Measurements from ENCODE around the gene SLC25A51. TPM values are rescaled to one million over a fixed set of nuclear protein-coding genes. Genes with fewer than 3 reads are reported as not detected.

Gene SLC25A51
- polyA plus RNA-seq, 1 donor (not counting 4 experiments of a cell fraction or from before 2014, with no cell fraction given), result 22.2 TPM

DNA sequence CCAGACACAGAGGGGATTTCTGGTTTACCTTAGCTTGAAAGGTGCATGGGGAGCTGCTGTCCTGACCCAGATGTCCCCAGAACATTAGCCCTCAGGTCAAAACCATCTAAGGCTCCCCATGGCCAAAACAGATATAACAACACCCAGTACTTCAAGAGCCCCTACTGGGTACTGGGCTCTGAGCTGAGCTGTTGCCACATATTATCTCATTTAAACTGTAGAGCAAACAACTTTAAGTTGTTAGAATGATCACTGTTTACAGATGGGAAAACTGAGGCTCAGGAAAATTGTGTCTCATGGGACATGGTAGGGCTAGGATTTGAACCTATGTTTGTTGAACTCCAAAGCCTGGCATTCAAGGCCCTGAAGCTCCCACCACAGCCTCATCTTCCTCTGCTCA lies 20.6 kb upstream of the SLC25A51 start:
- no peak for DNase-seq (ENCODE audit: low read depth, low spot score)
- H4K20me1 ChIP-seq (ENCODE audit: control insufficient read depth, extremely low read depth, insufficient read depth, low read length), result no peaks in the 10 kb centered on the region
- no peak overlapping the region for H2AFZ ChIP-seq (ENCODE audit: control insufficient read depth, low read length)
- no peak overlapping the region for H3K4me3 ChIP-seq (ENCODE audit: control insufficient read depth in 2 of 3, extremely low read depth in 1 of 3, insufficient read depth in 2 of 3, low read depth in 1 of 3, low read length in 3 of 3)
- no peaks in the 10 kb centered on the region for H3K27me3 ChIP-seq (ENCODE audit: control insufficient read depth, extremely low read depth, insufficient read depth, low read length)
- peaks cover 20% of the 10 kb centered on the region for H3K79me2 ChIP-seq (ENCODE audit: control insufficient read depth, insufficient read depth, low read length)
- no peaks in the 10 kb centered on the region for H3K9me3 ChIP-seq (ENCODE audit: control insufficient read depth, low read depth, low read length)
- peaks cover 10 to 15% of the 10 kb centered on the region in 2 experiments for H3K36me3 ChIP-seq (ENCODE audit: control insufficient read depth in 2 of 2, extremely low read depth in 1 of 2, insufficient read depth in 2 of 2, low read length in 2 of 2)
- peaks cover 38% of the 10 kb centered on the region for H3K4me1 ChIP-seq (ENCODE audit: control insufficient read depth, extremely low read depth, insufficient read depth, low read length)
- FAIRE-seq, result no peak
- H3K9me1 ChIP-seq (ENCODE audit: control insufficient read depth, extremely low read depth, insufficient read depth, low read length), result no peaks in the 10 kb centered on the region
- H3K9ac ChIP-seq (ENCODE audit: control insufficient read depth, extremely low read depth, insufficient read depth, low read length), result no peak overlapping the region
- dilution Hi-C loops (cut with MboI; ENCODE audit: extremely low pct_ligation_motif_present, low sequenced_read_pairs), result no loop called here
- TF ChIP-seq EZH2 (IDR thresholded peaks at IDR 0.05; ENCODE audit: low read length), result no peak
- TF ChIP-seq, protein P1, sequence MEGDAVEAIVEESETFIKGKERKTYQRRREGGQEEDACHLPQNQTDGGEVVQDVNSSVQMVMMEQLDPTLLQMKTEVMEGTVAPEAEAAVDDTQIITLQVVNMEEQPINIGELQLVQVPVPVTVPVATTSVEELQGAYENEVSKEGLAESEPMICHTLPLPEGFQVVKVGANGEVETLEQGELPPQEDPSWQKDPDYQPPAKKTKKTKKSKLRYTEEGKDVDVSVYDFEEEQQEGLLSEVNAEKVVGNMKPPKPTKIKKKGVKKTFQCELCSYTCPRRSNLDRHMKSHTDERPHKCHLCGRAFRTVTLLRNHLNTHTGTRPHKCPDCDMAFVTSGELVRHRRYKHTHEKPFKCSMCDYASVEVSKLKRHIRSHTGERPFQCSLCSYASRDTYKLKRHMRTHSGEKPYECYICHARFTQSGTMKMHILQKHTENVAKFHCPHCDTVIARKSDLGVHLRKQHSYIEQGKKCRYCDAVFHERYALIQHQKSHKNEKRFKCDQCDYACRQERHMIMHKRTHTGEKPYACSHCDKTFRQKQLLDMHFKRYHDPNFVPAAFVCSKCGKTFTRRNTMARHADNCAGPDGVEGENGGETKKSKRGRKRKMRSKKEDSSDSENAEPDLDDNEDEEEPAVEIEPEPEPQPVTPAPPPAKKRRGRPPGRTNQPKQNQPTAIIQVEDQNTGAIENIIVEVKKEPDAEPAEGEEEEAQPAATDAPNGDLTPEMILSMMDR (optimal IDR thresholded peaks at IDR 0.05 in 1 of 3, IDR thresholded peaks at IDR 0.05 in 1 of 3, conservative IDR thresholded peaks at IDR 0.05 in 1 of 3; ENCODE audit: extremely low read depth in 1 of 3, insufficient read depth in 2 of 3, low read length in 3 of 3), result no peak
- no peak overlapping the region for H3K4me2 ChIP-seq (ENCODE audit: control insufficient read depth, extremely low read depth, insufficient read depth, low read depth, low read length)
- no peak overlapping the region for H3K27ac ChIP-seq (ENCODE audit: control insufficient read depth, insufficient read depth, low read length)

DNA sequence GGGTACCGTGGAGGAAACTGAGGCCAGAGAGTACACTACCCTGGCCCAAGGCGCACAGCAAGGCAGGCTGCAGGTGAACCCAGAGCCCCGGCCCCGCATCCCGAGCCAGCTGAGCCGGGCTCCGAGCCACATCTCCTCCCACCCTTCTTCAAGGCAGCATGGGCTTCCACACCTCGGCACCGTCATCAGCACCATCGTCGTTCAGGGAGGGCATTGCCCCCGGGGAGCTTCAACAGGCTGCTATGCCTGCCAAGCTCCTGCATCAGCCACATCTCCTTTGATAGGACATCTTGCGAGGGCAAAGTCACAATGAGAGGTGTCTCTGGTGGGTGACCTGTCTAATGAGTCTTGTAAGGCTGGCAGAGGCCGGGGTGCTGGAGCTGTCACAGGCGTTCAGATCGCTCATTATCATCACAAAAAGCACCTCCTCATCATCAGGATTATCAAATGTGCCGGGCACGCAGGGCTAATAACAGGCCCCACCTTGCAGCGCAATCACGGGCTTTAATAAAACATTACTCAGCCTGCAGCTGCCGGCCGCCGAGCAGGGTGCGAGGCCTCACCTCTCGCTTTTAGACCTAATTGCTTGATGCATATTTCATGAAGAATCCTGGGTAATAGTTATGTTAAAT lies 20.0 kb upstream of the SLC25A51 start:
- no peak overlapping the region for H3K4me3 ChIP-seq (ENCODE audit: control insufficient read depth in 2 of 3, extremely low read depth in 1 of 3, insufficient read depth in 2 of 3, low read depth in 1 of 3, low read length in 3 of 3)
- no peak for DNase-seq (ENCODE audit: low read depth, low spot score)
- no peak overlapping the region for H3K9ac ChIP-seq (ENCODE audit: control insufficient read depth, extremely low read depth, insufficient read depth, low read length)
- peaks cover 6 to 13% of the 10 kb centered on the region in 2 experiments for H3K36me3 ChIP-seq (ENCODE audit: control insufficient read depth in 2 of 2, extremely low read depth in 1 of 2, insufficient read depth in 2 of 2, low read length in 2 of 2)
- H3K4me2 ChIP-seq (ENCODE audit: control insufficient read depth, extremely low read depth, insufficient read depth, low read depth, low read length), result no peak overlapping the region
- dilution Hi-C loops (cut with MboI; ENCODE audit: extremely low pct_ligation_motif_present, low sequenced_read_pairs), result no loop called here
- H4K20me1 ChIP-seq (ENCODE audit: control insufficient read depth, extremely low read depth, insufficient read depth, low read length), result no peaks in the 10 kb centered on the region
- no peak for FAIRE-seq
- peaks cover 19% of the 10 kb centered on the region for H3K79me2 ChIP-seq (ENCODE audit: control insufficient read depth, insufficient read depth, low read length)
- H3K4me1 ChIP-seq (ENCODE audit: control insufficient read depth, extremely low read depth, insufficient read depth, low read length), result peaks cover 38% of the 10 kb centered on the region
- no peaks in the 10 kb centered on the region for H3K9me1 ChIP-seq (ENCODE audit: control insufficient read depth, extremely low read depth, insufficient read depth, low read length)
- no peak overlapping the region for H3K27ac ChIP-seq (ENCODE audit: control insufficient read depth, insufficient read depth, low read length)
- H3K27me3 ChIP-seq (ENCODE audit: control insufficient read depth, extremely low read depth, insufficient read depth, low read length), result no peaks in the 10 kb centered on the region
- TF ChIP-seq, protein P1 (optimal IDR thresholded peaks at IDR 0.05 in 1 of 3, IDR thresholded peaks at IDR 0.05 in 1 of 3, conservative IDR thresholded peaks at IDR 0.05 in 1 of 3; ENCODE audit: extremely low read depth in 1 of 3, insufficient read depth in 2 of 3, low read length in 3 of 3), result no peak
- no peak for TF ChIP-seq EZH2 (IDR thresholded peaks at IDR 0.05; ENCODE audit: low read length)
- no peak overlapping the region for H2AFZ ChIP-seq (ENCODE audit: control insufficient read depth, low read length)
- no peaks in the 10 kb centered on the region for H3K9me3 ChIP-seq (ENCODE audit: control insufficient read depth, low read depth, low read length)

All from keratinocyte (primary cell).